Measurements from ENCODE around the gene LAMB1. TPM values are rescaled to one million over a fixed set of nuclear protein-coding genes. Genes with fewer than 3 reads are reported as not detected.

The LAMB1 gene
- total RNA-seq, 5 donors from 2014 or later (not counting 1 experiment from before 2014, with no cell fraction given) = 0.56 to 1.4 (median 1.0) TPM; not detected in 2

GRCh38 chr7:108026647-108027046 lies 23.7 kb upstream of the LAMB1 start:
- ATAC-seq (replicated peaks in 1 of 4) (no peak), DNase-seq (no peak)
- ChIA-PET POLR2A (no interaction called here), CTCF (no interaction called here)
- Mint-ChIP-seq H3K4me3 (no peak overlapping the region), H3K9me3 (no peaks in the 10 kb centered on the region), H3K27me3 (peaks cover 0 to 4% of the 10 kb centered on the region in 2 donors), H3K27ac (no peak overlapping the region), H3K36me3 (no peaks in the 10 kb centered on the region), H3K4me1 (no peaks in the 10 kb centered on the region)
- no peak overlapping the region for H3K4me3 ChIP-seq (ENCODE audit: control insufficient read depth in 1 of 2, extremely low read depth in 1 of 2, low read length in 1 of 2)
- WGBS (ENCODE audit: insufficient coverage) = 94% methylated on average over 2 of the region's 3 CpGs
- no peak overlapping the region for H3K27ac ChIP-seq (ENCODE audit: low read length)
- H3K9me3 ChIP-seq = no peaks in the 10 kb centered on the region
- H3K4me1 ChIP-seq (ENCODE audit: control insufficient read depth in 1 of 2, extremely low read depth in 1 of 2, insufficient read depth in 2 of 2, low read length in 2 of 2) = no peaks in the 10 kb centered on the region
- H3K27me3 ChIP-seq (replicated peaks in 1 of 2; ENCODE audit: control insufficient read depth in 2 of 2, extremely low read depth in 1 of 2, insufficient read depth in 2 of 2, low read length in 1 of 2) = peaks cover 0 to 4% of the 10 kb centered on the region in 2 experiments
- H3K36me3 ChIP-seq (ENCODE audit: control insufficient read depth in 2 of 2, extremely low read depth in 1 of 2, insufficient read depth in 1 of 2, low read length in 1 of 2) = no peaks in the 10 kb centered on the region

- ChIA-PET CTCF (no interaction called here), POLR2A (no interaction called here)
- Histone ChIP-seq H3K4me3 (ENCODE audit: control insufficient read depth in 1 of 2, extremely low read depth in 1 of 2, low read length in 1 of 2) (no peak overlapping the region), H3K4me1 (ENCODE audit: control insufficient read depth in 1 of 2, extremely low read depth in 1 of 2, insufficient read depth in 2 of 2, low read length in 2 of 2) (no peaks in the 10 kb centered on the region), H3K27ac (ENCODE audit: low read length) (no peak overlapping the region), H3K36me3 (ENCODE audit: control insufficient read depth in 2 of 2, extremely low read depth in 1 of 2, insufficient read depth in 1 of 2, low read length in 1 of 2) (no peaks in the 10 kb centered on the region), H3K27me3 (replicated peaks in 1 of 2; ENCODE audit: control insufficient read depth in 2 of 2, extremely low read depth in 1 of 2, insufficient read depth in 2 of 2, low read length in 1 of 2) (peaks cover 0 to 4% of the 10 kb centered on the region in 2 experiments), H3K9me3 (no peaks in the 10 kb centered on the region)
- no peak overlapping the region for H3K27ac Mint-ChIP-seq
- no peak overlapping the region for H3K4me3 Mint-ChIP-seq
- no peaks in the 10 kb centered on the region for H3K9me3 Mint-ChIP-seq
- H3K36me3 Mint-ChIP-seq = no peaks in the 10 kb centered on the region
- 68% methylated on average over 3 of the region's 5 CpGs for WGBS (ENCODE audit: insufficient coverage)
- DNase-seq = no peak
- H3K4me1 Mint-ChIP-seq = no peaks in the 10 kb centered on the region
- ATAC-seq (replicated peaks in 1 of 4) = no peak
- H3K27me3 Mint-ChIP-seq = peaks cover 0 to 6% of the 10 kb centered on the region in 2 donors
These were observed 23.2 kb upstream of the LAMB1 start for GRCh38 chr7:108026116-108026515.

GRCh38 chr7:108024538-108024937 lies 21.6 kb upstream of the LAMB1 start:
- 94% methylated on average over 3 of the region's 6 CpGs for WGBS (ENCODE audit: insufficient coverage)
- CTCF ChIA-PET = no interaction called here

GRCh38 chr7:108020585-108020984 lies 17.6 kb upstream of the LAMB1 start:
- no peaks in the 10 kb centered on the region for H3K36me3 Mint-ChIP-seq
- peaks cover 9 to 20% of the 10 kb centered on the region in 2 donors for H3K27me3 Mint-ChIP-seq
- Histone ChIP-seq H3K36me3 (ENCODE audit: control insufficient read depth in 2 of 2, extremely low read depth in 1 of 2, insufficient read depth in 1 of 2, low read length in 1 of 2) (no peaks in the 10 kb centered on the region), H3K4me3 (ENCODE audit: control insufficient read depth in 1 of 2, extremely low read depth in 1 of 2, low read length in 1 of 2) (no peak overlapping the region), H3K9me3 (no peaks in the 10 kb centered on the region), H3K27ac (ENCODE audit: low read length) (no peak overlapping the region), H3K4me1 (ENCODE audit: control insufficient read depth in 1 of 2, extremely low read depth in 1 of 2, insufficient read depth in 2 of 2, low read length in 2 of 2) (no peaks in the 10 kb centered on the region), H3K27me3 (replicated peaks in 1 of 2; ENCODE audit: control insufficient read depth in 2 of 2, extremely low read depth in 1 of 2, insufficient read depth in 2 of 2, low read length in 1 of 2) (peaks cover 0 to 16% of the 10 kb centered on the region in 2 experiments)
- no peaks in the 10 kb centered on the region for H3K9me3 Mint-ChIP-seq
- ChIA-PET CTCF (no interaction called here), POLR2A (no interaction called here)
- no peak overlapping the region for H3K4me3 Mint-ChIP-seq
- peaks cover 0 to 2% (median 0%) of the 10 kb centered on the region in 3 donors for H3K4me1 Mint-ChIP-seq
- no peak for DNase-seq
- H3K27ac Mint-ChIP-seq = no peak overlapping the region
- ATAC-seq (replicated peaks in 1 of 4) = no peak
- no CpG with 5 or more reads among the region's 2 CpGs for WGBS (ENCODE audit: insufficient coverage)

More at GRCh38 chr7:108024538-108024937, 21.6 kb upstream of the LAMB1 start:
- Histone ChIP-seq H3K27me3 (replicated peaks in 1 of 2; ENCODE audit: control insufficient read depth in 2 of 2, extremely low read depth in 1 of 2, insufficient read depth in 2 of 2, low read length in 1 of 2) (peaks cover 0 to 8% of the 10 kb centered on the region in 2 experiments), H3K9me3 (no peaks in the 10 kb centered on the region), H3K36me3 (ENCODE audit: control insufficient read depth in 2 of 2, extremely low read depth in 1 of 2, insufficient read depth in 1 of 2, low read length in 1 of 2) (no peaks in the 10 kb centered on the region), H3K27ac (ENCODE audit: low read length) (no peak overlapping the region), H3K4me1 (ENCODE audit: control insufficient read depth in 1 of 2, extremely low read depth in 1 of 2, insufficient read depth in 2 of 2, low read length in 2 of 2) (no peaks in the 10 kb centered on the region), H3K4me3 (ENCODE audit: control insufficient read depth in 1 of 2, extremely low read depth in 1 of 2, low read length in 1 of 2) (no peak overlapping the region)
- H3K27ac Mint-ChIP-seq = no peak overlapping the region
- no peak overlapping the region for H3K4me3 Mint-ChIP-seq
- DNase-seq (no peak), ATAC-seq (replicated peaks in 1 of 4) (no peak)
- no peaks in the 10 kb centered on the region for H3K36me3 Mint-ChIP-seq
- peaks cover 9 to 11% of the 10 kb centered on the region in 2 donors for H3K27me3 Mint-ChIP-seq
- POLR2A ChIA-PET = no interaction called here
- H3K9me3 Mint-ChIP-seq = no peaks in the 10 kb centered on the region
- no peaks in the 10 kb centered on the region for H3K4me1 Mint-ChIP-seq

GRCh38 chr7:108018668-108019067 lies 15.7 kb upstream of the LAMB1 start:
- Mint-ChIP-seq H3K27me3 (peaks cover 9 to 20% of the 10 kb centered on the region in 2 donors), H3K4me1 (peaks cover 0 to 2% (median 0%) of the 10 kb centered on the region in 3 donors), H3K27ac (no peak overlapping the region), H3K4me3 (no peak overlapping the region), H3K9me3 (no peaks in the 10 kb centered on the region), H3K36me3 (no peaks in the 10 kb centered on the region)
- ATAC-seq (replicated peaks in 1 of 4) (no peak), DNase-seq (no peak)
- peaks cover 0 to 16% of the 10 kb centered on the region in 2 experiments for H3K27me3 ChIP-seq (replicated peaks in 1 of 2; ENCODE audit: control insufficient read depth in 2 of 2, extremely low read depth in 1 of 2, insufficient read depth in 2 of 2, low read length in 1 of 2)
- H3K4me1 ChIP-seq (ENCODE audit: control insufficient read depth in 1 of 2, extremely low read depth in 1 of 2, insufficient read depth in 2 of 2, low read length in 2 of 2) = no peaks in the 10 kb centered on the region
- H3K9me3 ChIP-seq = no peaks in the 10 kb centered on the region
- WGBS (ENCODE audit: insufficient coverage) = no CpG with 5 or more reads among the region's 4 CpGs
- ChIA-PET CTCF (no interaction called here), POLR2A (no interaction called here)
- H3K36me3 ChIP-seq (ENCODE audit: control insufficient read depth in 2 of 2, extremely low read depth in 1 of 2, insufficient read depth in 1 of 2, low read length in 1 of 2) = no peaks in the 10 kb centered on the region
- no peak overlapping the region for H3K27ac ChIP-seq (ENCODE audit: low read length)
- H3K4me3 ChIP-seq (ENCODE audit: control insufficient read depth in 1 of 2, extremely low read depth in 1 of 2, low read length in 1 of 2) = no peak overlapping the region

GRCh38 chr7:108017776-108018151 lies 14.8 kb upstream of the LAMB1 start:
- Mint-ChIP-seq H3K4me3 (no peak overlapping the region), H3K9me3 (no peaks in the 10 kb centered on the region), H3K27me3 (peaks cover 11 to 22% of the 10 kb centered on the region in 2 donors), H3K36me3 (no peaks in the 10 kb centered on the region), H3K4me1 (peaks cover 0 to 2% (median 0%) of the 10 kb centered on the region in 3 donors), H3K27ac (no peak overlapping the region)
- Histone ChIP-seq H3K27ac (ENCODE audit: low read length) (no peak overlapping the region), H3K4me3 (ENCODE audit: control insufficient read depth in 1 of 2, extremely low read depth in 1 of 2, low read length in 1 of 2) (no peak overlapping the region), H3K9me3 (no peaks in the 10 kb centered on the region), H3K36me3 (ENCODE audit: control insufficient read depth in 2 of 2, extremely low read depth in 1 of 2, insufficient read depth in 1 of 2, low read length in 1 of 2) (no peaks in the 10 kb centered on the region), H3K4me1 (ENCODE audit: control insufficient read depth in 1 of 2, extremely low read depth in 1 of 2, insufficient read depth in 2 of 2, low read length in 2 of 2) (no peaks in the 10 kb centered on the region), H3K27me3 (replicated peaks in 1 of 2; ENCODE audit: control insufficient read depth in 2 of 2, extremely low read depth in 1 of 2, insufficient read depth in 2 of 2, low read length in 1 of 2) (peaks cover 0 to 14% of the 10 kb centered on the region in 2 experiments)
- ChIA-PET CTCF (no interaction called here), POLR2A (no interaction called here)
- ATAC-seq (replicated peaks in 1 of 4) = no peak
- 88% methylated on average over 3 of the region's 4 CpGs for WGBS (ENCODE audit: insufficient coverage)
- DNase-seq = no peak

Measured in T-cell (primary cell).